ENCODE results near the gene OTOS.

The OTOS gene

GRCh38 chr2:240166761-240167587 is 26.5 kb upstream of the OTOS start:
- no peak for DNase-seq

GRCh38 chr2:240166191-240166590 is 25.7 kb upstream of the OTOS start:
- no peak for DNase-seq

- no peak for DNase-seq
Measured at GRCh38 chr2:240165661-240166060, 25.2 kb upstream of the OTOS start.

- no peak for DNase-seq
Measured at GRCh38 chr2:240165034-240165433, 24.6 kb upstream of the OTOS start.

GRCh38 chr2:240164586-240164985 is 24.1 kb upstream of the OTOS start:
- no peak for DNase-seq

GRCh38 chr2:240163844-240164574 is 23.6 kb upstream of the OTOS start:
- no peak for DNase-seq

GRCh38 chr2:240162939-240163714 is 22.7 kb upstream of the OTOS start:
- DNase-seq = no peak

- no peak for DNase-seq
Measured at GRCh38 chr2:240162531-240162930, 22.1 kb upstream of the OTOS start.

GRCh38 chr2:240162032-240162431 is 21.6 kb upstream of the OTOS start:
- DNase-seq = no peak

- no peak for DNase-seq
Measured at GRCh38 chr2:240161087-240161750, 20.8 kb upstream of the OTOS start.

- DNase-seq = no peak
Measured at GRCh38 chr2:240160291-240161086, 20.0 kb upstream of the OTOS start.

GRCh38 chr2:240159251-240159839 is 18.9 kb upstream of the OTOS start:
- DNase-seq = no peak

GRCh38 chr2:240157147-240157470 is 16.7 kb upstream of the OTOS start:
- no peak for DNase-seq

- no peak for DNase-seq
Measured at GRCh38 chr2:240156435-240157146, 16.1 kb upstream of the OTOS start.

GRCh38 chr2:240155745-240156390 is 15.4 kb upstream of the OTOS start:
- DNase-seq = no peak

GRCh38 chr2:240155048-240155744 is 14.7 kb upstream of the OTOS start:
- no peak for DNase-seq

- DNase-seq = no peak
Measured at GRCh38 chr2:240154606-240155005, 14.1 kb upstream of the OTOS start.

- DNase-seq = no peak
Measured at GRCh38 chr2:240153418-240153817, 13.0 kb upstream of the OTOS start.

- no peak for DNase-seq
Measured at GRCh38 chr2:240151477-240152031, 11.1 kb upstream of the OTOS start.
